NB4 (cell line): ENCODE results near the gene FOXO4.
A peak's percentile ranks its signal among the peaks of the same experiment; 100 is the strongest.
"Not testable (repeated sequence)": the region's sequence is repeated elsewhere in the genome, so short reads cannot be mapped to it uniquely, and the experiment has no call there.

Experiments
- DNase-seq: peaks from one replicate; pipeline ENCODE4 v3.0.0; 2010; ENCODE audit warnings: low read depth
- H3K4me3 ChIP-seq: one replicate; pipeline ENCODE4 v1.5.1; 2011; ENCODE audit warnings: mild to moderate bottlenecking, low read depth, low read length, moderate library complexity
- CTCF ChIP-seq: IDR thresholded peaks from one replicate; pipeline ENCODE4 v1.5.1; 2012; ENCODE audit warnings: low read depth, low read length
- MAX ChIP-seq: IDR thresholded peaks from 2 replicates; pipeline ENCODE4 v1.6.1; 2011; ENCODE audit warnings: low read depth, low read length
- MYC ChIP-seq: IDR thresholded peaks from 2 replicates; pipeline ENCODE4 v1.6.1; 2011; ENCODE audit warnings: low read depth, low read length
- POLR2A ChIP-seq: IDR thresholded peaks from 2 replicates; pipeline ENCODE4 v1.6.1; 2011; ENCODE audit warnings: mild to moderate bottlenecking; ENCODE audit not compliant: insufficient read length; ENCODE audit errors: extremely low read depth

Gene FOXO4

GRCh38 chrX:71095555-71095980 lies at the start of gene FOXO4:
Gene FOXO4, plus strand, starts transcription at chrX:71095851. Its CDS starts 678 bp downstream, at chrX:71096529.
- H3K4me3 ChIP-seq: peak within 1 kb of the TSS; percentile 70
- TF ChIP-seq MYC: peak; percentile 59; the same call in 1 of the 2 replicates
- TF ChIP-seq CTCF: no peak
- TF ChIP-seq POLR2A: peak; percentile 60
- peak; percentile 64; the same call in 1 of the 2 replicates for TF ChIP-seq MAX
- DNase-seq: peak; percentile 91

GRCh38 chrX:71047891-71048290 lies 47.8 kb upstream of the FOXO4 start:
- not testable (repeated sequence) for DNase-seq, H3K4me3 ChIP-seq

- TF ChIP-seq MAX: no peak
- TF ChIP-seq MYC: no peak
- no peak for TF ChIP-seq POLR2A
- TF ChIP-seq CTCF: no peak
- H3K4me3 ChIP-seq: no peak overlapping the region
- no peak for DNase-seq
Observed at GRCh38 chrX:71052721-71053120, 42.9 kb upstream of the FOXO4 start.

GRCh38 chrX:71053217-71053621 lies 42.4 kb upstream of the FOXO4 start:
- H3K4me3 ChIP-seq: no peak overlapping the region
- TF ChIP-seq POLR2A (no peak), CTCF (no peak)

GRCh38 chrX:71056867-71057266 lies 38.8 kb upstream of the FOXO4 start:
- DNase-seq: peak; percentile 19
- no peak for TF ChIP-seq MYC
- no peak for TF ChIP-seq POLR2A
- TF ChIP-seq CTCF: no peak
- TF ChIP-seq MAX: no peak
- no peak overlapping the region for H3K4me3 ChIP-seq

More at GRCh38 chrX:71053217-71053621, 42.4 kb upstream of the FOXO4 start:
- DNase-seq: no peak

- DNase-seq: peak; percentile 51
- TF ChIP-seq MYC: no peak
- TF ChIP-seq CTCF: no peak
- no peak for TF ChIP-seq POLR2A
- TF ChIP-seq MAX: no peak
Observed at GRCh38 chrX:71057848-71058530, 37.7 kb upstream of the FOXO4 start.

More at GRCh38 chrX:71057848-71058530, 37.7 kb upstream of the FOXO4 start:
- H3K4me3 ChIP-seq: no peak overlapping the region
